Thymus (tissue), 11 donors: ENCODE data around the gene OTX2. TPM values are rescaled to one million over a fixed set of nuclear protein-coding genes. Genes with fewer than 3 reads are reported as not detected.

Experiments used
- DNase-seq, 9 donors: peaks; one replicate each; pipeline ENCODE4 v3.0.0-alpha.2; 2013; ENCODE audit warnings: low spot score in 9 of 9, low read depth in 6 of 9, missing footprints in 1 of 9
- H3K27ac ChIP-seq, 2 donors: one replicate each; pipeline ENCODE4 v1.5.1; 2013; ENCODE audit warnings: control low read depth in 1 of 2, low read depth in 1 of 2, low read length in 1 of 2, mild to moderate bottlenecking in 1 of 2, moderate library complexity in 1 of 2
- H3K27me3 ChIP-seq, 2 donors: one replicate each; pipeline ENCODE4 v1.5.1; 2013; ENCODE audit warnings: low read length in 1 of 2; ENCODE audit not compliant: control insufficient read depth in 2 of 2, insufficient read depth in 1 of 2
- H3K36me3 ChIP-seq, 2 donors: one replicate each; pipeline ENCODE4 v1.5.1; 2013; ENCODE audit warnings: low read length in 1 of 2, mild to moderate bottlenecking in 1 of 2, moderate library complexity in 1 of 2; ENCODE audit not compliant: control insufficient read depth in 2 of 2, insufficient read depth in 2 of 2
- H3K4me1 ChIP-seq, 2 donors: one replicate each; pipeline ENCODE4 v1.5.1; 2013; ENCODE audit warnings: low read length in 2 of 2; ENCODE audit not compliant: control insufficient read depth in 2 of 2, insufficient read depth in 2 of 2
- H3K4me3 ChIP-seq, 2 donors: one replicate each; pipeline ENCODE4 v1.5.1; 2013; ENCODE audit warnings: low read length in 2 of 2, control low read depth in 1 of 2, mild to moderate bottlenecking in 1 of 2
- H3K9me3 ChIP-seq, 2 donors: one replicate each; pipeline ENCODE4 v1.5.1; 2013; ENCODE audit warnings: low read length in 1 of 2, mild to moderate bottlenecking in 1 of 2; ENCODE audit not compliant: control insufficient read depth in 2 of 2, insufficient read depth in 1 of 2
- WGBS: extraction: QIAGEN DNeasy Blood & Tissue Kit; methylation state at CpG from one replicate; pipeline ENCODE4 v1.1.7; 2013; 5-methylcytosine and 5-hydroxymethylcytosine counted together
- polyA plus RNA-seq: library from polyadenylated mRNA; stranded (reverse); fragments of 200-250 nt; gene quantifications from one replicate; pipeline ENCODE4 v1.2.3, GENCODE V29; 2013
- total RNA-seq: library from RNA; stranded (reverse); fragments of 120-200 nt; gene quantifications from one replicate; pipeline ENCODE4 v1.2.4, GENCODE V29; 2013
- donor health status: healthy.

The OTX2 gene
- total and polyA plus RNA-seq, 2 donors = 0.11 to 0.14 TPM

GRCh38 chr14:56789955-56790354 lies 20.3 kb downstream of the OTX2 start:
- DNase-seq = no peak
- H3K27ac ChIP-seq = no peak overlapping the region
- H3K36me3 ChIP-seq = no peaks in the 10 kb centered on the region
- H3K27me3 ChIP-seq = peaks cover 24 to 39% of the 10 kb centered on the region in 2 donors
- 98% methylated on average over 1 of the region's 1 CpG for WGBS
- H3K4me3 ChIP-seq = no peak overlapping the region
- peaks cover 0 to 3% of the 10 kb centered on the region in 2 donors for H3K4me1 ChIP-seq
- no peaks in the 10 kb centered on the region for H3K9me3 ChIP-seq

DNA sequence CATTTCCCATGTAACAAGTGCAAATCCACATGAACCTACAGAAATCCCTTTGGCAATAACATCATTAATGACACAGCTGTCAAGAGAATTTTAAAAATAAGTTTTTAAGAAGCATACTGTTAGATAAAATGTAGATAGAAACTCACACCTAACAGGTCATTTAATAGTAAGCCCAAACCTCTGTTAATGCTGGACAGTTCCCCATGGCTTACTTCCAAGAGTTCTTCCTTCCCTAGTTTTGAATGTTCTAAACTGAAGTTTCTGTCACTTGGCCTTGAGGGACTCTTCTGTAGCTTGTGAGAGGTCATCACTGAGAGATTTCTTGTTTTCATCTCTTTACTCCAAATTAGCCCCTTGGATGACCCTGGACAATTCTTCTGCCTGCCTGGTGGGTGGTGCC lies 22.7 kb downstream of the OTX2 start:
- H3K27ac ChIP-seq = no peak overlapping the region
- H3K4me3 ChIP-seq = no peak overlapping the region
- no peaks in the 10 kb centered on the region for H3K36me3 ChIP-seq
- H3K4me1 ChIP-seq = no peaks in the 10 kb centered on the region
- DNase-seq = no peak
- H3K27me3 ChIP-seq = peaks cover 3 to 14% of the 10 kb centered on the region in 2 donors
- H3K9me3 ChIP-seq = no peaks in the 10 kb centered on the region

DNA sequence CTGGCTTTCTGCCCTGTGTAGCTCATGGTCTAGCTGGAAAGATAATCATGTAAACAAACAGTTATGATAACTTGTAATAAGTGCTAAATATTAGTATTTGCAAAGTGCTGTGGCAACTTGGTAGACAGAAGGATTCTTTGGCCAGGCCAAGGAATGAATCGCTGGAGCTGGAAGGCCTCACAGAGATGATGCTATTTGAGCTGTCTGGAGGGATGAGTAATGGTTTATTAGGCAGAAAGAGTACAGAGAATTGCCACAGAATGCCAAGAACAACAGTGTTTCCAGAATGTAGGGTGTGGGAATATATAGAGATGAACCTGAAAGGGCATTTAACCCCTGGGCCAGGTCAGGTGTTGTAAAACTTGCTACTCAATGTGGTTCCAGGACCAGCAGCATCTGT lies 27.6 kb downstream of the OTX2 start:
- no peak for DNase-seq
- Histone ChIP-seq H3K27me3 (no peaks in the 10 kb centered on the region), H3K4me1 (no peaks in the 10 kb centered on the region), H3K27ac (no peak overlapping the region), H3K9me3 (no peaks in the 10 kb centered on the region), H3K4me3 (no peak overlapping the region), H3K36me3 (no peaks in the 10 kb centered on the region)
- WGBS = 92% methylated on average over 1 of the region's 1 CpG

- no peaks in the 10 kb centered on the region for H3K9me3 ChIP-seq
- 53% methylated on average over 6 of the region's 6 CpGs for WGBS
- H3K4me3 ChIP-seq = no peak overlapping the region
- H3K36me3 ChIP-seq = no peaks in the 10 kb centered on the region
- peaks cover 0 to 2% of the 10 kb centered on the region in 2 donors for H3K27me3 ChIP-seq
- DNase-seq = no peak
- no peak overlapping the region for H3K27ac ChIP-seq
- no peaks in the 10 kb centered on the region for H3K4me1 ChIP-seq
Observed at GRCh38 chr14:56774503-56774902, 35.8 kb downstream of the OTX2 start.

DNA sequence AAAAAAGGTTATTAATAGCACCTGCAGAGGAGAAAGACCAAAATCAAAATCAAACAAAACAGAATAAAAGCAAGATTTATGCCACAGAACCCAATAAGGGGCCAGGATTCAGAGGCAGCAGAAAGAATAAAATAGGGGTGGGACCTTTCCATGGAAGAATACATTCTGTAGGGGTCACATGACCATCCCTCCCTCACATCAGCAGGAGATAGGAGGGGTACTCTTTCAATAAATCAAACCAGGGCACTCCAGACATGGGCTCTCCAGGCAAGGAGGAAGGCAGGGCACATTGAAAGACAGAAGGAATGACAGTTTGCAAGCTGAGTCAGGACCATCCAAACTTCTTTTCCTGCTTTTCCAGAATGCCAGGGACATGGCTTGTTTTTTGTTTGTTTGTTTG lies 39.8 kb downstream of the OTX2 start:
- H3K9me3 ChIP-seq = no peaks in the 10 kb centered on the region
- no peak for DNase-seq
- H3K4me1 ChIP-seq = no peaks in the 10 kb centered on the region
- H3K27me3 ChIP-seq = peaks cover 0 to 2% of the 10 kb centered on the region in 2 donors
- H3K4me3 ChIP-seq = no peak overlapping the region
- no peak overlapping the region for H3K27ac ChIP-seq
- H3K36me3 ChIP-seq = no peaks in the 10 kb centered on the region

DNA sequence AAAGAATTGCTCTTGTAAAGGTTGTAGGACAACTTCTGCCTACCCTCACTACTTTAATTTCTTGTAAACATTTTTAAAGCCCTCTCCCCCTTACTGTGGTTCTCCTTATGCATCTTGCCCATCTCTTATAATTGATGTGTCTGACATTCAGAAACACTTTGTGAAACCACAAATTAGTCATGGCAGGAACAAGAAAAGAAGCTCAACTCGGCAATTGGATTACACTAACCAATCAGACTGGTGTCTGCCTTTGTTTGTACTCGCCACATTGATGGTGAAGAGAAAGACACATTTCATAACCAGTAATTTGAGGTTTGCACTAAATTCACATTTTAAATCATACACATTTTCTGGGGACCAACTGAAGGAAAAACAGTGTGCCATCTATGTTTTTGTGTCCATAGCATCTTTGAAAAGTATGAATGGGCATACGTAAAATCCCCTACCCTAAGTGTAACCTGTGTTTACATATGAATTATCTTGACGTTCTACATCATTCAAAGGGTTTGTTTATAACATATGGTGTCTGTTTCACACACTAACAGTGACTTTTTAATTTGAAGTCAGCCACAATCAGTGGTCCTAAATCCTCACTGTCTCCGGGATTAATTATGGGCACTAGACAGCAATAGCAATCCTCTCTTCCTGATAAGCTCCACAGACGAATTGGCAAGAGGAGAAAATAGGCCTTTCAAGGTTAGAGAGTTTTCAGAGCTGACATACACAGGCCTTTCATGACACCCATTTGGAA lies 49.9 kb downstream of the OTX2 start:
- 58% methylated on average over 6 of the region's 6 CpGs for WGBS
- Histone ChIP-seq H3K36me3 (no peaks in the 10 kb centered on the region), H3K27me3 (no peaks in the 10 kb centered on the region), H3K4me3 (no peak overlapping the region), H3K9me3 (no peaks in the 10 kb centered on the region), H3K27ac (no peak overlapping the region), H3K4me1 (no peaks in the 10 kb centered on the region)
- DNase-seq = no peak

GRCh38 chr14:56759633-56760032 lies 50.6 kb downstream of the OTX2 start:
- Histone ChIP-seq H3K36me3 (no peaks in the 10 kb centered on the region), H3K27me3 (no peaks in the 10 kb centered on the region), H3K4me1 (no peaks in the 10 kb centered on the region), H3K27ac (no peak overlapping the region), H3K4me3 (no peak overlapping the region), H3K9me3 (no peaks in the 10 kb centered on the region)
- no peak for DNase-seq
- 82% methylated on average over 2 of the region's 2 CpGs for WGBS

GRCh38 chr14:56759094-56759493 lies 51.2 kb downstream of the OTX2 start:
- Histone ChIP-seq H3K27ac (no peak overlapping the region), H3K4me1 (no peaks in the 10 kb centered on the region), H3K36me3 (no peaks in the 10 kb centered on the region), H3K27me3 (no peaks in the 10 kb centered on the region), H3K4me3 (no peak overlapping the region), H3K9me3 (no peaks in the 10 kb centered on the region)
- DNase-seq = no peak
- WGBS = 79% methylated on average over 5 of the region's 5 CpGs

DNA sequence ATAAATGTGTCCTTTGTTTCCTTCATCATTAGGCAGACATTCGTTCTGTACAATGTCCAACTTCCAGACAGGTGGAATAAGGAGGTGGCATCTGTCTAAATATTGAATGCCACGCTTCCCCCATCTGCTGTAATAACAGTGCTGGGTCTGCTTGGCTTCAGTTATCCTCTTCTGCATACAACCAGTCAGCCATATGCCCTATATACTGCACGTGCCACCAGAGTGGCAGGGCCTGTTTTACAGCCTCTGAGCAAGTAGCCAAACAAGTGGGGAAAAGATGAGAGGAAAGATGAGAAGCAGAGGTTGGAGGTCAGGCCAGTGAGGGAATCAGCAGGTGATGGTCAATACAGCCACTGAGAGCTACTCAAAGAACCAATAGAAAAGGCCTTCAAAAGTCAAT lies 55.4 kb downstream of the OTX2 start:
- WGBS = 69% methylated on average over 3 of the region's 3 CpGs

More for the DNA sequence above, 55.4 kb downstream of the OTX2 start:
- DNase-seq = no peak
- no peaks in the 10 kb centered on the region for H3K9me3 ChIP-seq
- H3K27me3 ChIP-seq = no peaks in the 10 kb centered on the region
- no peak overlapping the region for H3K4me3 ChIP-seq
- no peak overlapping the region for H3K27ac ChIP-seq
- H3K4me1 ChIP-seq = no peaks in the 10 kb centered on the region
- no peaks in the 10 kb centered on the region for H3K36me3 ChIP-seq
